Retinal pigment epithelial cell (primary cell): ENCODE measurements around the gene WNT5B.

Source experiments
- DNase-seq: peaks from one replicate; pipeline ENCODE4 v3.0.0-alpha.2; 2010; ENCODE audit warnings: low read depth
- H3K4me3 ChIP-seq: 2 replicates; pipeline ENCODE4 v1.5.1; 2011; ENCODE audit warnings: mild to moderate bottlenecking, low read length, control low read depth, moderate library complexity
- TF ChIP-seq, protein P1 (sequence below): conservative IDR thresholded peaks from 2 replicates; pipeline ENCODE4 v1.5.1; 2011; ENCODE audit warnings: low read depth, low read length, control low read depth, inconsistent platforms

Gene WNT5B

DNA sequence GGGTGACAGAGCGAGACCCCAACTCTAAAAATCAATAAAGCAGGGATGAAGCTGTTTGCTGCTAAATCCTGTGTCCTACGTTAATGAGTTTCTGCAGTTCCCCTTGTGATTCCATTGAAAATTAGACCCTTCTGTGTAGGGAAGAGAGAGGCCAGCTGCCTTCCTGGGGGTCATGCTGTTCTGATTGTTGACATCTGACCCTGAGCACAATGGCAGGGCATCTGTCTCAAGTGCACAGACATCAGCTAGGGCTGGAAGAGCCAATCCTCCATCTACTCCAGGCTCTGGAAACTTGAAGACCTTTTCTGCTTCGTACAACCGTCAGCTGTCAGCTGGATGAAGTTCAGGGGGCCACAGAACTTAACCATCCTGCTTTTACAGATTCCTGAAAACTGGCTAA lies 44.7 kb upstream of the WNT5B start:
- H3K4me3 ChIP-seq, result no peak overlapping the region
- TF ChIP-seq, protein P1, sequence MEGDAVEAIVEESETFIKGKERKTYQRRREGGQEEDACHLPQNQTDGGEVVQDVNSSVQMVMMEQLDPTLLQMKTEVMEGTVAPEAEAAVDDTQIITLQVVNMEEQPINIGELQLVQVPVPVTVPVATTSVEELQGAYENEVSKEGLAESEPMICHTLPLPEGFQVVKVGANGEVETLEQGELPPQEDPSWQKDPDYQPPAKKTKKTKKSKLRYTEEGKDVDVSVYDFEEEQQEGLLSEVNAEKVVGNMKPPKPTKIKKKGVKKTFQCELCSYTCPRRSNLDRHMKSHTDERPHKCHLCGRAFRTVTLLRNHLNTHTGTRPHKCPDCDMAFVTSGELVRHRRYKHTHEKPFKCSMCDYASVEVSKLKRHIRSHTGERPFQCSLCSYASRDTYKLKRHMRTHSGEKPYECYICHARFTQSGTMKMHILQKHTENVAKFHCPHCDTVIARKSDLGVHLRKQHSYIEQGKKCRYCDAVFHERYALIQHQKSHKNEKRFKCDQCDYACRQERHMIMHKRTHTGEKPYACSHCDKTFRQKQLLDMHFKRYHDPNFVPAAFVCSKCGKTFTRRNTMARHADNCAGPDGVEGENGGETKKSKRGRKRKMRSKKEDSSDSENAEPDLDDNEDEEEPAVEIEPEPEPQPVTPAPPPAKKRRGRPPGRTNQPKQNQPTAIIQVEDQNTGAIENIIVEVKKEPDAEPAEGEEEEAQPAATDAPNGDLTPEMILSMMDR, result no peak
- DNase-seq, result no peak

DNA sequence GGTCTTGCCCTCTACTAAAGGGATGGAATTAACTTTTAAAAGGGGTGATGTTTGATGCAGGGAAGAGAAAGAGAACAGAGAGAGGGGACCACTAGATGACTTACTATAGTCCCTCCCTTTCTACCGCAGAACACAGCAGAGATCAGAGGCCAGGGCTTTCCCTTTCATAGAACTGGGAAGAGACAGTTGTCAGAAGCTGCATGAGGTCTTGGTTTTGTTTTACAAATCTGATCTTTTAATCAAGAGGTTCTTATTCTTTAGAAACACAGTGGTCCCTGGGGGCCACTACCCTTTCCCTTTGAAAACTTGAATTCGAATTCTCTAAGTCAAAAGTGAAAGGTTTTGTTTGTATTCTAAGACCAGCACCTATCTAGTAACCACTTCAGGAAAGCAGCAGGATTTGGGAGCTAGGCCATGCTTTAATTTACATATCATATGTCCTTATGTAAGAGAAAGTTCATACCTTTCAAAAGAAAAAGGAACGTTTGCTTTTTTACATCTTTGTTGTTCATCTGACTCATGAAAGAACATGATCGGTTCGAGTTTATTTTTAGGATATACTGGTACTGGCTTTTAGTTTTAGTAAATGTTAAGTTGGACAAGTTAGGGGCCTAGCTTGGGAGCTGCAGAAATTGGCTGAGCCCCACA lies 41.0 kb upstream of the WNT5B start:
- no peak overlapping the region for H3K4me3 ChIP-seq
- no peak for DNase-seq
- TF ChIP-seq, protein P1, result no peak

DNA sequence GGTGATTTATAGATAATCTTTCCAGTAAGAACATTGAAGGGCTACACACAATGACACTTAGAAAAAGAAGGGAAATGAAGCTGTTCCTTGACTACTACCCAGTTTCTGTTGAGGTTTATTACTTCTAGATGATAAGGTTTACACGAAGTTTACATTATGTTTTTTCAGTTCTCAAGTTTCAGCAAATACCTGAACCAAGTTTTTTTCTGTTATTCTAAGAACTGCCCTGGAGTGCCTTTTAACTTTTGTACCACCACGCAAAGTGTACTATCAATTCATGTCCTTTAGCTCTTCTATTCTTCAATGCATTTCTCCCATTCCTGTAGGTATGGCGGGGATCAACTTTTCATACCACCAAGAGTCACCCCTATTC lies 40.5 kb upstream of the WNT5B start:
- TF ChIP-seq, protein P1, result no peak
- no peak overlapping the region for H3K4me3 ChIP-seq
- no peak for DNase-seq

DNA sequence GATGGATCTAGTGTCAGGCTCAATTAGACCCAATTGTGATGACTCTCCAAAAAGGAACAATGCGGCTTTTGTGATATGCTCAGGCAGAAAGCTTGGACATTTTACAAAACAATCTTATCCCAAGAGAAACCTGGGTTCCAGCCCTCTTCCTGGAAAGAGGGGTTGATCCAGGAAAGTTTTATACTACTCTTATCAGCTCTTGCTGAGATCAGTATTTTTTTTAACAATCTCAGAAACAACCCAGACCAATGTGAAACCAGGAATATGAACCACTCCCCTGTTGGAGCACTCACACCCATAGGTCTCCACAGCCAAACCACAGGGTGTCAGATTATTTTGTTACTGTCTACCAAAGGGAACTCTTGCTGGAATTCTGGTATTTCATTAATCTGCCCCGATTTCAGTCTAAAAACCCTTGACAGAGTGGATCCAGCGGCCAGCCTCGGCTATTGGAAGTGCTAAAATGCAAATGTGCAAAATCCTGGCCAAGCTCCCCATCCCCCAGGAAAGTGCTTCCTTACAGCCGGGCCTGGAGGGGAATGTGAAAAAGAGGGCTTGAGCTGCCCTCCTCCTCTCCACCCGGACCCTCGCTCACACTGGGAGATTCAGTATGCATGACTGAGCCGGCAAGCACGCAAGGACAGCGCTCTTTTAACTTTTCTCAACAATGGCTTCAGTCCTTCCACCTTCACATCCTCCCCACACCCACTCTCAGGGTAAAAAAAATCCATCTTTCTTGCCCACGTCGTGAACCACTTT lies 38.6 kb upstream of the WNT5B start:
- no peak for DNase-seq
- peak overlapping the region; percentile 43 for H3K4me3 ChIP-seq
- TF ChIP-seq, protein P1, result no peak

DNA sequence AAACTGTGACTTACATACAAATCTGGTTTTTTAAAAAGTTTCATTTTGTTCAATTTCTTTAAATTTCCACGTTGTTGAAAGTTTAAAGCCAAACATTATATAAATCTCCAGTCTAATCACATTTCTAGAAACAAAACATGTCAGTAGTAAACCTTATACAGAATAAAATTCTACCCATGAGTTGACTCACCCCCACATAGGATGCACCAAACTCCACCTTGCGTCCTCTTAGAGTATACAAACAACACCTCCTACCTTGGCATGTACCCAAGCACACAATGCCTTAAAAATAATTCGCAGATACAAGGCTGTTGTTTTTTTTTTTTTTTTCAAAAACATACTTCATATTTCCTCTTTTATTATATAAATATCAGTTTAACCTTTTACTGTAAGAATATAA lies 38.0 kb upstream of the WNT5B start:
- TF ChIP-seq, protein P1, result peak; percentile 12
- DNase-seq, result no peak

DNA sequence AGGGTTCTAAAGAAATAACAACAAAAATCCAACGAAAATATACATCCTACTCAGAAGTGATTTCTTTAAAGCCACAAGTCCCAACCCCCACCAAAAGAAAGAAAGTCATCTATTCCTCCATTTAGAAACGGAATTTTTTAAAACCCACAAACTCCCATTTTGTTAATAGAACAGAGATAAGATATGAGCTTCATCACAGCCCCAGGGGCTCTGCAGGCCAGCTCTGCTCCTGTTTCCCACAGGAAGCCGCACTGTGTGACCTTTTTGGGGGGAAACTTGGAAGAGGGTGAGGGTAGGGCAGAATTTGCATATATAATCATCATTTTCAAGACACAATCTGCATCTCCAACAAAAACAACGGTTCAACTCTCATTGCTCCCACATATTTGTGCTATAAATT lies 37.5 kb upstream of the WNT5B start:
- no peak for DNase-seq
- TF ChIP-seq, protein P1, result no peak
- H3K4me3 ChIP-seq, result peak overlapping the region; percentile 64

More for the DNA sequence above, 38.0 kb upstream of the WNT5B start:
- H3K4me3 ChIP-seq, result peak overlapping the region; percentile 43

DNA sequence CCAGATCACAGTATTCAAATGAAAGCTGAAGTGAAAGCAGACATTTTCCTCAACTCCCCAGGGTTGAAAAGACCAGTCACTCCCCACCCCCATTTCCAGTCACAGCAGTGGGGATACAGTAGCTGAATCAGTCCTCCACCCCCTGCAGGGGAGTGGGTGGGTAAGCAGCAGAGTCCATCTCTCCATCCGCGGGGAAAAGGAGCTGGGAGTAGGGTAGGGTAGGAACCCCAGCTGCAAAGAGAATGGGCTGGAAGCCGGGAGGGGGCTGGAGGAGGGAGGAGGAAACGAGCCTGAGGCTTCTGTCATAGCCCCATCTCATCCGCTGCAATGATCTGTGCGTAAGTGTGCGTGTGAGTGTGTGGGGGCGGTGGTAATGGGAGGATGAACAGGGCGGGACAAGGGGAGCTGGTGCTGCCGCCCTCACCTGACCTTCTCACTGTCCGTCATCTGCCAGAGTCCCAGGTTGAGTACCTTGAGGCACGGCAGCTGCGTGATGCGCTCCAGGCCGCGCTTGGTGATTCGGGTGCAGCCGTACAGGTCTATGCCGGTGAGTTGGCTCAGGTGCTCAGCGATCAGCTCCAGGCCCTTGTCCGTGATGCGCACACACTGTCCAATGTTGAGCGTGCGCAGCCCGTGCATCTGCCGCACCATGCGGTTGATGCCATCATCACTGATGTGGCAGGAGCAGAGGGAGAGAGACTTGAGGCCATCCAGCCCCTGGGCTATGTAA lies 36.4 kb upstream of the WNT5B start:
- DNase-seq, result no peak
- peak overlapping the region; percentile 64 for H3K4me3 ChIP-seq

More for the DNA sequence above, 36.4 kb upstream of the WNT5B start:
- TF ChIP-seq, protein P1, result peak; percentile 28
